Stimulated activated CD4-positive, alpha-beta T cell treated with anti-CD3 and anti-CD28 coated beads, Interleukin-1b, Interleukin-23, amount 100 ng/mL, for 48 hours (primary cell): ENCODE measurements around the gene RUFY1.
A peak's percentile ranks its signal among the peaks of the same experiment; 100 is the strongest.
"Not testable (repeated sequence)": the region's sequence is repeated elsewhere in the genome, so short reads cannot be mapped to it uniquely, and the experiment has no call there.

ENCODE experiments used
- DNase-seq: peaks from one replicate; pipeline ENCODE4 v3.0.0-alpha.2; 2020

Gene RUFY1

DNA sequence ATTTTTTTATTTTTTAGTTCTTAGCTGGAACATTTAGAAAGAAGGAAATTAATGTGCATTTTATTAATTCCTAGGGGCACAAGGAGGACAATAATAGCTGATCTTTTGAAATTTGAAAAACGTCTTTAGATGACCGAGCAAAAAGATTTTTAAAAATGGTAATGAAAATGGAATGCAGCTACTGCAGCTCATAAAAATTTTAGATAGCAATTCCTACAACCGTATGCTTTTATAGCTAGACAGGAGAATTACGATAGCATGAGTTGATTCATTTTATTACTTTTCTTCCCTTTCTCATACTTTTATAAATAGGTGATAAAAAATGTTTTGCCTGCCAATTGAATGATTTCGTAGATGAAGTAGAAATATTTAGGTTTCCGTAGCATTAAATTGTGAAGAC is 13.7 kb upstream of the RUFY1 start:
- no peak for DNase-seq

DNA sequence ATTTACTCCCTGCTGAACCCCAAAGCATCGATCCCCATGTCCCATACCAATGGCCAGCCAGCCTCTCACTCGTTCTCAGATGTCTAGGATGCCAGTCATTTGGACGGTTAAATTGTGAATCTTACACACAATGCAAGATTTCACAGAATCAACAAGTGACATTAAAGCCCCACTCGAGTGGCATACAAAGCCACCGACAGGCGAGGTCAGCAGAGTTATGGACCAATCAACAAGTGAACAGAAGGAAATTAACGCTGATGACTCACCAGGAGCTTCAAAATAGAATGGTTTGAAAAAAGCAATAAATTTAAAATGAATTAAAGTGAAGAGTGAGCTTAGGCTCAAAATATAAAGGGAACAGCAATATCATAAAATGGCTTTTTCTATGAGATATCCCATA is 8.2 kb upstream of the RUFY1 start:
- no peak for DNase-seq

DNA sequence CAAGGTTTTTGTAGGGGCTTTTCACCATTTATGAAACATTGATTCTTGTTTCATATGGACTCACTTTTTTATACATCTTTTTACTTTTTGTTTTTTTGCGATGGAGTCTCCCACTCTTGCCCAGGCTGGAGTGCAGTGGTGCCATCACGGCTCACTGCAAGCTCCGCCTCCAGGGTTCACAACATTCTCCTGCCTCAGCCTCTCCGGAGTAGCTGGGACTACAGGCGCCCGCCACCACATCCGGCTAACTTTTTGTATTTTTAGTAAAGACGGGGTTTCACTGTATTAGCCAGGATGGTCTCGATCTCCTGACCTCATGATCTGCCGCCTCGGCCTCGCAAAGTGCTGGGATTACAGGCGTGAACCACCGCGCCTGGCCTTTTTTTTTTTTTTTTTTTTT is 7.1 kb upstream of the RUFY1 start:
- DNase-seq, result not testable (repeated sequence)

DNA sequence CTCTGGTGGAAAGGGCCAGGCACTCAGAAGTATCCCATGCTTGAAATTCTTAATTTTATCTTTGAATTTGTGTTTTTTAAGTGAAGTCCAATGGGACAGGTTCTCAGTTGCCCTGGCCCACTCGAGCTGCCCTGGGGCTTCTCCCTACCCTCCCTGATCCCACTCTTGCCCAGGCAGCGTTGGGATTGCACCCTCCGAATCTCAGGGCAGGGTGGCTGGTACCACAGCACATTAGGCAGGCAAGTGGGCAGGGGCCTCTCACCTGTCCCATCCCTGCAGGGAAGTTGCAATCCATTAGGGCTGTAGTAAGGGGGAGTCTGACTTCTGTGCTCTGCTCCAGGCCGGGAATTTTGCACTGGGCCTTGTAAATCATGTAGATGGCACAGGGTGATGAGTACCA is 2.7 kb downstream of the RUFY1 start:
- no peak for DNase-seq

DNA sequence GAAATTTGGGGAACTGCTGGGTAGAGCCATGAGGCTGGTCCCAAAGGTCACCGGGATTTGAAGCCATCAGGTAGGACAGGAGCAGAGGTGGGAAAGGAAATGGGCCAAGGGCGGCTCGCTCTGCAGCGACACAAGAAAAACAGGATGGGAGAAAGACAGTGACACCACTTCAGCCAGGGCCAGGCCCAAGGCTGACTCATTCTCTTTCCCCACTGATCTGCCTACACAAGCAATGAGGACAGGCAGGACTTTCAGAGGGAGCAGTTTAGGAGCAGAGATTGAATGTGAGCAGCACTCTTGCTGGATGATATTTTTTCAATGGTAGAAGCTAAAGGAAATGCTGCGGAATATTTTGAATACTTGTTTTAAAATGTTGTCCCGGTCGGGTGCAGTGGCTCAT is 3.5 kb downstream of the RUFY1 start:
- no peak for DNase-seq

DNA sequence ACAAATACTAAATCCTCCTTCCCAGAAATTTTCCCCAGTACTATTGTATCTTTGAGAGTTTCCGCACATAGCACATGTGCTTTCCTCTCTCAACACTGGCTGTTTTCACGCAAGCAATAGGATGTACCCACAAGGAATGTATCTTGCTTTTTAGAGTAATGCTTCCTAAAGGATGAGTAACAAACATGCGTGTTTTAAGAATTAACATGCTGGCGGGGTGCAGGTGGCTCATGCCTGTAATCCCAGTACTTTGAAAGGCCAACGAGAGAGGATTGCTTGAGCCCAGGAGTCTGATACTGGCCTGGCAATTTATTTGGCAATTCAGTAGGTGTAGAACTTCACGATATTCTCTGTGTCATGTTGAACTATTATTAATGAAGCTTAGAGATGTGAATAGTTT is 4.6 kb downstream of the RUFY1 start:
- no peak for DNase-seq

DNA sequence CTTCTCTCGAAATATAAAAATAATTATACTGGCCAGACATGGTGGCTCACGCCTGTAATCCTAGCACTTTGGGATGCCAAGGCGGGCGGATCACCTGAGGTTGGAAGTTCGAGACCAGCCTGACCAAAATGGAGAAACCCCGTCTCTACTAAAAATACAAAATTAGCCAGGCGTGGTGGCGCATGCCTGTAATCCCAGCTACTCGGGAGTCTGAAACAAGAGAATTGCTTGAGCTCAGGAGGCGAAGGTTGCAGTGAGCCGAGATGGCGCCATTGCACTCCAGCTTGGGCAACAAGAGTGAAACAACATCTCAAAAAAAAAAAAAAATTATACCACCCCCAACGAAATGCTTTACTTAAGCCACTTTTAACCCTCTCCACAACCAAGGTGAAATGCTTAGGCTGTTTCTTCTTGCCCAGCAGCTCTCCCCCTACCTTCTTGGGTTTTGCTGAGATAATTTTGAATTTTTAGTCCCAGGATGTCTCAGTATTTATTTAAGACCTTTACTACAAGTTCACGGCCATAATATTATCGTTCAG is 8.0 kb downstream of the RUFY1 start:
- DNase-seq, result not testable (repeated sequence)

DNA sequence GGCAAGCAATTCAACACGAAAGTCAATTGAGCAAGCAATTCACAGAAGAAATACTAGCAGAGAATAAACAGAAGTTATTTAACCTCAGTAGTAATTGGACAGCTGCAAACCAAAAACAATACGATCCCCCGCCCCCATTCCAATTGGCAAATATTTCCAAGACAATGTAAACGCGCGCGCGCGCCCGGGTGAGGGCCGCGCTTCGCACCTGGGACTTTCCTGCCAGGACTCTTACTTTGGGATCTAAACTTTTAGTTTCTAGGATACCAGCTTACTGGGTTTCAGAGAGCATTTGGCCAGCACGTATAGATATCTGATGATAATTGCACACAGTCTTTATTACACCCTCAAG is 8.6 kb downstream of the RUFY1 start:
- DNase-seq, result no peak

DNA sequence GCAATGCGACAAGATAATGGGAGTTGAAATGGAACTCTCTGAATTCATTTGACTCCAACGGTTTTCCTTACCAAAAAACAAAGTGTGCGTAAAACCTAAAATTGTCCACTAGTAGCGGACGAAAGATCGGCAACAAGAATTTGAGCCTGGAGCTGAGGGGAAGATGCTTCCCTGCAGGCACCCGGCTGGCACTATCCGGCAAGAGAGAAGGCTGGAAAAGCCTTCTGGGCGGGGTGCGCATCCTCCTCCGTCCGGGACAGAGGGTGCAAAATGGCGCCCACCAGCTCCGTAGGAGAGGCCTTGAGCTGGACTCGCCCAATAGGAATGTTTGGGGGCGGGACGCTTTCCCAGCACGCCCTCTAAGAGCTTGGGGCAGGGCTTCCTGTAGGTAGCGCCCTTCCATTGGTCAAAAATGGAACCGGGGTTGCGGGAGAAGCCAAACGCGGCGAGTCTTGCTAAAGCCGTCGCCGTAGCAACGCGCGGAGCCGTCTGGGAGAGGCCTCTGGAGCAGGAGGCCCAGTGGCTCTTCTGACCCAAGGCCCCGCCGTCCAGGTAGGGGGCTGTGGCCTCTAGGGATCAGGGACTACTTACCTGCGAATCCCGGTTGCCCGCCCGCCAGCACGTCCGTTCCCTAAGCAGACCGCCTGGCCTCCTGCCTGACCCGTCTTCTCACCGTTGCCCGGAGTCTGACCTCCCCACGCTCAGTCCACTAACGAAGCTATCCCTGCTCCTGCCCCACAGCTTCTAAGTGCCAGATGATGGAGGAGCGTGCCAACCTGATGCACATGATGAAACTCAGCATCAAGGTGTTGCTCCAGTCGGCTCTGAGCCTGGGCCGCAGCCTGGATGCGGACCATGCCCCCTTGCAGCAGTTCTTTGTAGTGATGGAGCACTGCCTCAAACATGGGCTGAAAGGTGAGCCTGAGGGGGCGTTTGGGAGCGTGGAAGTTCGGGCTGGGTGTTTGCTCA is 9.2 kb downstream of the RUFY1 start:
- DNase-seq, result peak; percentile 94

DNA sequence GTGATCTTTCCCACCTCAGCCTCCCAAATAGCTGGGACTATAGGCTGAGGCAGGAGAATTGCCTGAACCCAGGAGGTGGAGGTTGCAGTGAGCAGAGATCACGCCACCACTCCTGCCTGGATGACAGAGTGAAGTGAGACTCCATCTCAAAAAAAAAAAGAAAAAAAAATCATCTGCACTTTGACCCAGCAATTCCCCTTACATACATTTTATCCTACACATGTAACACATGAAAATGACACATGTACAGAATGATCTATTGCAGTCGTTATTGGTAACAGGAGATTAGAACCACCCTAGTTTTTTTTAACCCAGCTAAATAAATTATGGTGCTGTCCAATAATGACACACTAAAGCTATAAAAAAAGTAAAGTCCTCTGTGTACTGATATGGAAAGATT is 14.2 kb downstream of the RUFY1 start:
- no peak for DNase-seq

DNA sequence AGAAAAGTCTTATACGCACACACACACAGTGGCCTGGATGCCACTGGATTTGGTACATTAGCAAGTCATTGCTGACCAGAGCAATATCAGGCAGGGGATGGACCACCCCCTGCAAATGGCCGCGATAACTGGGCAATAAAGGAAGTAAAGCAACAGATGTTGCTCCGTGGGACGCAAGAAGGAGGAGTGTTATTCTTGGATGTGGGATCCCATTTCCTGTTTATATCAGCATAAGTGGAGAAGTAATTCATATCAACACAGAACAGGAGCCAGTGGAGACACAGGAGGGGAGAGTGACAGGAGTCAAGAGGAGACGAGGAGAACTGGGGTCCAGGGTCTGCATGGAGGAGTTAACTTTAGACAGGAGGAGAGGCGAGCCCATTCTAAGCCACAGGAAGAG is 18.4 kb downstream of the RUFY1 start:
- DNase-seq, result no peak

DNA sequence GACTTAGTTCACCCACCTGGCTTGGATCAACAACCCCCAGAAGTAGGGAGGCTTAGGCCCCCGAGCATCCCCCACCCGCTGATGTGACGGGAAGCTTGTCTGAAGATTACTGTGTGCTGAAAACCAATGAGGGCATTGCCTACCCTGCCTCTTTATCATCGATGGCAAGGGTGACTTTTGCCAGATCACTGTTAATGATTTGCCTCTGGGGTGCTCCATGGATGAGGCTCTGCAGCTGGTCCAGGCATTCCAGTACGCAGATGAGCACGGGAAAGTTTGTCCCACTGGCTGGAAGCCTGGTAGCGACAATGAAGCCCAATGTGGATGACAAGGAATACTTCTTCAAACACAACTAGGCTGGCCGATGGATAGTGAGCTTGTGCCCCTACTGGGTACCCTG is 22.0 kb downstream of the RUFY1 start:
- DNase-seq, result no peak

DNA sequence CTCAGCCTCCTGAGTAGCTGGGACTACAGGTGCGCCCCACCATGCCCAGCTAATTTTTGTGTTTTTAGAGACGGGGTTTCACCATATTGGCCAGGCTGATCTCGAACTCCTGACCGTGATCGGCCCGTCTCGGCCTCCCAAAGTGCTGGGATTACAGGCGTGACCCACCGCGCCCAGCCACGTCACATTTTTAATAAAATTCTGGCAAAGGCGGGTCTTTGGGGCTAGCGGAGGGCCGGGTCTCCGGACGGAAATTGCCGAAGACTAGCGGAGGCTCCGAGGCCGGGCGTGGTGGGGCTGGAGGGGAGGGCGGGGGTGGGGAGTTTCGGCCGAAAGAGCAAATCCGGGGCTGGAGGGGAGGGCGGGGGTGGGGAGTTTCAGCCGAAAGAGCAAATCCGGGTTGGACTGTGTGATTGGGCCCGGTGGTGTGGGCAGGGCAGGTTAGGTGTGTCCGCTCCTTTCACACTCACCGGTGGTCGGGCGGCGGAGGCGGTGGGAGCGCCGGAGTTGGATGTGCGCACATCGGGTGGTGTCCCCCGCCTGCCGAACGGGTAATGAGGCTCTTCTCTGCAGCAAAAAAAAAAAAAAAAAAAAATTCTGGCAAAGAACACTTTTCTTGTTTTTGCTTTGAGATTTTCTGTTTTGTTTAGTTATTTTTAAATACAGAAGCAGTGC is 27.1 kb downstream of the RUFY1 start:
- DNase-seq, result no peak

DNA sequence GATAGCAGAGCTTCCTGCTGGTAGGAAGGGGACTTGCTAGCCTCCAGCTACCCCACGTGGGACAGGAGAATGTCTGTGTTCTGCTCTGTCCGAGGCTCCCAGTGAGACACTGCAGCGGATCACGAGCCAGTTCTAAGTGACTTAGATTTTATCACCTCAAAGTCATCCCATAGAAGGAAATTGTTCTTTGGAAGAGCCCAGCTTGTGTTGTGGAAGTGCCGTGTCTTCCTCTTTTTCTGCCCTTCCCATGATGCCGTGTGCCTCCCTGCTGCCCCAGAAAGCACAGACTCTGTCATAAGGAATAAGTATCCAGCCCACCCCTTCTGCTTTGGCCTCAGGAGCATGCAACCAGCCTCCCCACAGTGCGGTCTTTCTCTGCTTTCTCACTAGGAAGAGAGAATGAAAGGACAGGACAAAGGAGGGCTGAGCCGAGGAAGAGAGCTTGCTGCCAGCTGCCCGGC is 35.6 kb downstream of the RUFY1 start:
- DNase-seq, result no peak

DNA sequence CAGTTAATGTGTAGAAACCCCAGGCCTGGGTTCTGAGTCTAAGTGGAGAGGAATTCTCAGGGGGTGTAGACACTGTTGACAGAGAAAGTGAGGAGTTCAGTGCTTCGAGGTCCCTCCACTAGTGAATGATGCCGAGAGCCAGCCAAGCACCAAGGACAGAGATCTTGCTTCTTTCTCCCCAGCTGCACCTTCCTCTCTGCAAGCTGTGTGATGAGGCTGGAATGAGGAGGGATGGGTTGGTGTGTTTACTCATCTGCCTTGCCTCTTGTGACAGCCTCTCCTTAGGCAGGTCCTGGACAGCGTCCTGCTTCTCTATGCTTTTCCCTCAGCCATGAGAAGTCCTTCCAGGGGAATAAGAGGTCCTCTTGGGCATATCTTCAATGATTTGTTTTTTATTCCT is 37.8 kb downstream of the RUFY1 start:
- DNase-seq, result no peak

DNA sequence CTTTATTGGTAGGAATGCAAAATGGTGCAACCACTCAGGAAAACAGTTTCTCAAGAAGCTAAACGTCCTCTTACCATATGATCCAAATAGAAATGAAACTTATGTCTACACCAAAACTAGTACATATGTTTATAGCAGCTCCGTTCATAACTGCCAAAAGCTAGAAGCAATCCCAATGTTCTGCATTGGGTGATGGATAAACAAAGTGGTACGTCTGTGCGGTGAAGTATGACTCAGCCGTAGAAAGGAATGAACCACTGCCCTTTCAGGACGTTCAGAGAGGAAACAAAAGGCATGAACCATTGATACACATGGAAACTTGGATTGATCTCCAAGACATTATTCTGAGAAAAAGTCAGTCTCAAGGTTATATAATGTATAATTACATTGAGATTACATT is 45.6 kb downstream of the RUFY1 start:
- DNase-seq, result no peak

DNA sequence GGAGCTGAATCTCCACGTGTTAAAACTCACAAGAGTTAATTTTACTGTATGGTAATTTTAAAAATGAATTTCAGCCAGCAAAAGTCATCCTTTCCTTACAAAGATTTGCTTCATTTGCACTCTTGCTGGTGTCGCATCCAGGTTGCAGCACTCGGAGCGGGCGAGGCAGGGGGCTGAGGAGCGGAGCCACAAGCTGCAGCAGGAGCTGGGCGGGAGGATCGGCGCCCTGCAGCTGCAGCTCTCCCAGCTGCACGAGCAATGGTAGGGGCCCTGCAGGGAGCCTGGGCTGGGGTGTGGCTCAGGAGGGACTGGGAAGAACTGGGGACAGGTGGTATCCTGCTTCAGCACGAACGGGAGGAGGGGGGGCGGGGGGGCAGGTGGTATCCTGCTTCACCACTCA is 46.1 kb downstream of the RUFY1 start:
- no peak for DNase-seq

DNA sequence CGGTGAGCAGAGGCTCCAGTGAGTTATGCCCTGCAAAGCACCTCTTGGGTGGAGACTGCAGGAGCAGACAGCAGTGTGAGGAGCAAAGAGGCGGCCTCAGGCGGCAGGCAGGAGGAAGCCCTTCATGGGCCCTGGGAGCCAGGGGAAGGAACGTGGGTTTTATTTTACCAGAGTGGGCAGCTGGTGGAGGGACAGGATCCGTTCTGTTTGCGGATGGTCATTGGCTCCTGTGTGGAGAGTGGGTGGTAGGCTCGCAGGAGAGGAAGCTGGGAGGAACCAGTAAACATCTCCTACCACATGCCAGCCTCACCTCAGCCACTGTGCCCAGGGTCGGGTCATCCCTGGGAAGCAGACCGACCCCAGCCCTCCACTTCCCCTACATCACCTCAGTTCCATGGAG is 48.7 kb downstream of the RUFY1 start:
- no peak for DNase-seq

DNA sequence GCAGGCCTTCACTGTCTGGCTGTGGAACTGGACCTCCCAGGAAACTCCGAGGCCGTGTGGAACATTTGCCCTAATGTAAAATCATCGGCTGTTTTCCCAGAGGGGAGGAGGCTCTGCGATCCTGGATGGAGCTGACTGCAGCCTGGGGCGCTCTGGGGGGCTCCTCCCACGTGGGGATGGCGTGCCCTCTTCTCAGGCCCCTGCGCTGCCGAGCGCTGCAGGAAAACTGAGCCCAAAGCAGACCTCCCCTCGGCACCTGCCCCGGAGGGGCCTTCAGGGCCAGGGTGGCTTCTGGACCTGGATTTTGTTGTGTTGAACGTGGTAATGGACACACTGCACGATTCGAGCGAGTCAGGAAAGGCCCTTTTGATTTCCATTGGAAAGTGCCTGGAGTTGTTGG is 49.2 kb downstream of the RUFY1 start:
- DNase-seq, result no peak

DNA sequence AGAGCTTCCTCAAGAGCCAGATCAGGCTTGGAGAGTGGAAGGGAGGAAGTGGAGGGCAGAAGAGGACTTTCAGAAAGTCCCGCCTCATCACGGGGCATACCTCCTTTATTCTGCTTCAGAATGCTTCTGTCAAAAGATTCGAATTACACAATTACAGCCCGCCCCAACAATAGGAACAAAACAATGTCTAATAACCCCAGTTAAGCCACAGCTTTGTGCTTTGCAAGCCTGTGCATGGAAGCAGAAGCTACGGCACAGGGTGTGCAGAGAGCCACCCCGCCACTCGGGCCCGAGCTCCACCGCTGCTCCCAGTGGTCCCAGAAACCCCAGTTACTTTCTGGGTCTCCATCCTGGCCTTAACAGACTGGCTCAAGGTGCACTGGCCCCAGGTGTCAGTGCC is 49.6 kb downstream of the RUFY1 start:
- no peak for DNase-seq

DNA sequence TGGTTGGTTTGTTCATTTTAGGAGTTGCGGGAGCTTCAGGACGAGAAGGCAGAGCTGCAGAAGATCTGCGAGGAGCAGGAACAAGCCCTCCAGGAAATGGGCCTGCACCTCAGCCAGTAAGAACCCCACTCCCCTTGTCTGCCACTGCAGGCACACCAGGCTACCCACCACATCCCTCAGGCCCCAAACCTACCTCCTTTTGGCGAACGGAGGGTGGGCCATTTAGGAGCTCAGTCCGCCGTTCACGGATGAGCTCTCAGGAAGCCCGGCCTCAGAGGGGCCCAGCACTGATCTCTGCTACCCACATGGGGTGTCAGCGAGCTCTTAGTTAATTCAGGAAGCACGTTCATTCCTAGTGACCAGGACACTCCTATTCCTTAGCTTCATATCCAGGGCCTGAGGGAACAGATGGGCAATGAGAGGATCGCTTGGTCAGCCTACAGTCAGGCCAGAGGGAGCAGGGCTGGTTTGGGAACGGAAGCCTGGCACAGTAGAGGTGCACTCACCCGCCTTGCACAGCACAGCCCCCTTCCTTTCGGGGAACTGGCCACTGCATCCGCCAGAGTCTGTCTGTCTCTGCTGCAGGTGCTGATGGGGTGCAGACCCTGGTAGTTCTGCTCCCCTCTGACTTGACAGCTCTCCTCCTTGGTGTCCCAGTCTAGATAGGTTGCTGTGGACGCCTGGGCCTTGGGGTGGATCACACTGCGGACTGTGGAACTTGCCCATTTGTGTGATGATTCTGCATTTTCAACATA is 51.7 kb downstream of the RUFY1 start:
- no peak for DNase-seq

DNA sequence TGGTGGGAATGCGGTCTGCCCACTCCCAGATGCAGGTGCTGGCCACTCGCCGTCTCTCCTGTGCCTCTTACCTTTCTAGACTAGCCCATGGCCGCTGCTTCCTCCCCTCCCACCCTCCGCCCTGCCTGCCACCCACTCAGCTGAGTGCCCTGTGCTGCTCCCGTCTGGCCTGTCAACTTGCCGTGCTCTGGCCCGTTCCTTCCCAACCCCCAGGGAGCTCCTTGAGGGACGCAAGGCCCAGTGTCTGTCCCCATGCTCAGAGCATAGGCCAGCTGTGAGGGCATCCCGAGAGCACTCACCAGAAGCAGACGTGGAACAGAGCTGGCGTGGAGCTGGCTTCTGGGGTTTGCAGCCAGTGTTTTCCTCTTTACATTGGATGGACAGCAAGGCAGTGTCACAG is 53.0 kb downstream of the RUFY1 start:
- DNase-seq, result no peak
